GM12892 (cell line): ENCODE measurements around the gene ZGPAT.

Experiments used
- POLR2A ChIP-seq: IDR thresholded peaks from 2 replicates; pipeline ENCODE4 v1.6.1; 2011; ENCODE audit warnings: low read depth, low read length, control low read depth
- POLR2AphosphoS5 ChIP-seq: IDR thresholded peaks from 2 replicates; pipeline ENCODE4 v1.6.1; 2011; ENCODE audit warnings: low read depth, low read length, control low read depth

GRCh38 chr20:63739130-63740069 lies 31.6 kb downstream of the ZGPAT start, which contains the start of gene SLC2A4RG:
- TF ChIP-seq POLR2A (no peak), POLR2AphosphoS5 (no peak)
